ENCODE results near the gene FN1.

DNA sequence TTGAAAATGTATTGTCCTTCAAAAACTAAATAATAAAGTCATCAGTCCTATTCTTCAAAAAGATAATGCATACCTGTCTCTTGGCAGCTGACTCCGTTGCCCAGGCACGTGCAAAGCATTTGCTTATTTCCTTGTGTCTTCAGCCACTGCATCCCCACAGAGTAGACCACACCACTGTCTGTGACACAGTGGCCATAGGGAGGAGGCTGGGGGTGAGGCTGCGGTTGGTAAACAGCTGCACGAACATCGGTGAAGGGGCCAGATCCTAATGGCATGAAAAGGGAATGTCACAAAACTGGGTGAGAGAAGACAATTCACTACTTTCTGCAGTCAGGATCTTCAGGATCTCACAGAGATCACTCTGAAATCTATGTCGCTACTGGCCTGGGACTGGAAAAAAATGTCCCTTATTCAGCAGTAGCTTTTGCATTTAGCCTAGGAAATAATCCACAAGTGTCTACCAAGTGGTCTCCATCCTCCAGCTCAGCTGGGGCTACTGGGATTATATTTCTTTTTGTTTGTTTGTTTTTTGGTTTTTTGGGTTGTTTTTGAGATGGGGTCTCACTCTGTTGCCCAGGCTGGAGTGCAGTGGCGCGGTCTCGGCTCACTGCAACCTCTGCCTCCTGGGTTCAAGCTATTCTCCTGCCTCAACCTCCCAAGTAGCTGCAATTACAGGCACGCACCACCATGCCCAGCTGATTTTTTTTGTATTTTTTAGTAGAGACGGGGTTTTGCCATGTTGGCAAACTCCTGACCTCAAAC lies 10.7 kb downstream of the FN1 start:
- TF ChIP-seq, protein P1, sequence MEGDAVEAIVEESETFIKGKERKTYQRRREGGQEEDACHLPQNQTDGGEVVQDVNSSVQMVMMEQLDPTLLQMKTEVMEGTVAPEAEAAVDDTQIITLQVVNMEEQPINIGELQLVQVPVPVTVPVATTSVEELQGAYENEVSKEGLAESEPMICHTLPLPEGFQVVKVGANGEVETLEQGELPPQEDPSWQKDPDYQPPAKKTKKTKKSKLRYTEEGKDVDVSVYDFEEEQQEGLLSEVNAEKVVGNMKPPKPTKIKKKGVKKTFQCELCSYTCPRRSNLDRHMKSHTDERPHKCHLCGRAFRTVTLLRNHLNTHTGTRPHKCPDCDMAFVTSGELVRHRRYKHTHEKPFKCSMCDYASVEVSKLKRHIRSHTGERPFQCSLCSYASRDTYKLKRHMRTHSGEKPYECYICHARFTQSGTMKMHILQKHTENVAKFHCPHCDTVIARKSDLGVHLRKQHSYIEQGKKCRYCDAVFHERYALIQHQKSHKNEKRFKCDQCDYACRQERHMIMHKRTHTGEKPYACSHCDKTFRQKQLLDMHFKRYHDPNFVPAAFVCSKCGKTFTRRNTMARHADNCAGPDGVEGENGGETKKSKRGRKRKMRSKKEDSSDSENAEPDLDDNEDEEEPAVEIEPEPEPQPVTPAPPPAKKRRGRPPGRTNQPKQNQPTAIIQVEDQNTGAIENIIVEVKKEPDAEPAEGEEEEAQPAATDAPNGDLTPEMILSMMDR (IDR thresholded peaks at IDR 0.05): no peak
- TF ChIP-seq POLR2A (IDR thresholded peaks at IDR 0.05): no peak

Measured in thyroid gland (tissue), 4 donors.